ENCODE data around the gene SNX4.

The SNX4 gene

GRCh38 chr3:125515421-125515820, 4.6 kb downstream of the SNX4 start:
- no peak for TF ChIP-seq BACH2 (CRISPR knock-in tag; IDR thresholded peaks at IDR 0.05; ENCODE audit: borderline replicate concordance)
- ATAC-seq, result no peak

- TF ChIP-seq TOX (CRISPR knock-in tag; IDR thresholded peaks at IDR 0.05; ENCODE audit: borderline replicate concordance) (no peak), ZC3H10 (CRISPR knock-in tag; IDR thresholded peaks at IDR 0.05) (no peak), ZNF70 (CRISPR knock-in tag; IDR thresholded peaks at IDR 0.05) (no peak), ZFP30 (CRISPR knock-in tag; IDR thresholded peaks at IDR 0.05) (no peak), RARB (CRISPR knock-in tag; IDR thresholded peaks at IDR 0.05) (no peak), PATZ1 (CRISPR knock-in tag; IDR thresholded peaks at IDR 0.05; ENCODE audit: borderline replicate concordance) (no peak), ZFP3 (CRISPR knock-in tag; IDR thresholded peaks at IDR 0.05) (no peak), ZNF8 (CRISPR knock-in tag; IDR thresholded peaks at IDR 0.05) (no peak), ARNTL (CRISPR knock-in tag; IDR thresholded peaks at IDR 0.05; ENCODE audit: borderline replicate concordance, low read depth) (no peak), SNAI2 (CRISPR knock-in tag; IDR thresholded peaks at IDR 0.05) (no peak), GLIS3 (CRISPR knock-in tag; IDR thresholded peaks at IDR 0.05) (no peak), ZNF565 (CRISPR knock-in tag; conservative IDR thresholded peaks at IDR 0.05; ENCODE audit: low read depth) (no peak), OSR1 (CRISPR knock-in tag; IDR thresholded peaks at IDR 0.05) (no peak), CREB5 (CRISPR knock-in tag; IDR thresholded peaks at IDR 0.05; ENCODE audit: low read depth) (no peak), BACH2 (CRISPR knock-in tag; IDR thresholded peaks at IDR 0.05; ENCODE audit: borderline replicate concordance) (no peak), ESRRG (CRISPR knock-in tag; IDR thresholded peaks at IDR 0.05) (no peak), PPARA (CRISPR knock-in tag; IDR thresholded peaks at IDR 0.05; ENCODE audit: borderline replicate concordance) (no peak)
- ATAC-seq, result no peak
Measured at GRCh38 chr3:125513490-125514115, 6.4 kb downstream of the SNX4 start.

GRCh38 chr3:125512135-125512920, 7.7 kb downstream of the SNX4 start:
- peak; percentile 77 for ATAC-seq
- TF ChIP-seq TSHZ2 (CRISPR knock-in tag; IDR thresholded peaks at IDR 0.05) (peak; percentile 83), ARNTL (CRISPR knock-in tag; IDR thresholded peaks at IDR 0.05; ENCODE audit: borderline replicate concordance, low read depth) (no peak), ISL1 (CRISPR knock-in tag; IDR thresholded peaks at IDR 0.05) (peak; percentile 90), CSRNP3 (CRISPR knock-in tag; IDR thresholded peaks at IDR 0.05) (0 out of 2 replicates have a peak, but pooled peaks have one; percentile 12), TCF4 (CRISPR knock-in tag; IDR thresholded peaks at IDR 0.05; ENCODE audit: borderline replicate concordance) (0 out of 2 replicates have a peak, but pooled peaks have one; percentile 14)
